Measurements from ENCODE around the gene CFAP20. TPM values are rescaled to one million over a fixed set of nuclear protein-coding genes. Genes with fewer than 3 reads are reported as not detected.
"Not testable (repeated sequence)": the region's sequence is repeated elsewhere in the genome, so short reads cannot be mapped to it uniquely, and the experiment has no call there.

Gene CFAP20
- total and polyA plus RNA-seq, 2 donors, result 28.5 to 70.0 TPM

DNA sequence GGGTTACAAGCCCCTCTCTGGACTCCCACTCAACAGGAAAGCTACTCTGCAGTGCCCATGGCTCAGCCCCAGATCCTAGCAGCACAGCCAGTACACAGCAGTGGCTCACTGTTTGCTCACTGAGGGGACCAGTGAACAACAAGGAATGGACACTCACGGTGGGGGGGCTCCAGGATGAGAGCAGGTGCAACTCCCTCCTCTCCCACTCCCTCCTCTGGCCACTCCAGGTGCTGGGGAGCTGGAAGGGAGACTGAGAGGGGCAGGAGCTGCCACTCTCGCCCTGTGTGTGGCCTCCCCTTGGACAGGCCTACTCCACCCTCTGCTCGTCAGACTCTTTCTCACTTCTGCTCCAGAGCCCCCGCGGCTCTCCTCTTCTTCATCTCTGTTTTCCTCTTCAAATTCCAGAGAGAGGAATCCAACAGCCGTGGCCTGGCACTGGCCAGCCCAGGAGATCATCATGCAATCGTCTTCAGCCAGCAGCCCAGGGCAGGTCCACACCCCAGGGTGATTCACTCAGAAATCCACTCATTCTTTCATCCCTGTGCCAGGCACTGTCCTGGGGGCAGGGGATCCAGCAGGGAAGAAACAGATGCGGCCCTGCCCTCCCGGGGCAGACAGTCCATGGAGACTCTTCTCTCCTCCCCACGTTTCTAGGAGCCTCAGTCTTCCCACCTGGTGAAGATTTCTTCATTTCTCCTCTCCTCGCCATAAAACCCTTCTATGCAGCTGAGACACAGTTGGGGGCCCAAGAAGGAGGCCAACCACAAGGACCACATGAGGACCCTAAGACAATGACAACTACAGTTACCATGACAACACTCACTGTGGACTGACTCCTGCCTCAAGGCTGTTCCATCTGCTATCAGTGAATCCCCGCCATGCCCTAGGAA is 30.7 kb downstream of the CFAP20 start:
- 93% methylated on average over 12 of the region's 12 CpGs for WGBS
- Histone ChIP-seq H3K27me3 (ENCODE audit: control insufficient read depth in 2 of 2, insufficient read depth in 1 of 2, low read length in 1 of 2) (no peaks in the 10 kb centered on the region), H3K36me3 (ENCODE audit: control insufficient read depth in 2 of 2, insufficient read depth in 2 of 2, low read length in 1 of 2) (no peaks in the 10 kb centered on the region), H3K27ac (ENCODE audit: low read depth in 1 of 2, low read length in 1 of 2) (no peak overlapping the region), H3K4me1 (ENCODE audit: control insufficient read depth in 2 of 2, insufficient read depth in 2 of 2, low read length in 2 of 2) (no peaks in the 10 kb centered on the region), H3K4me3 (ENCODE audit: low read length in 2 of 2) (no peak overlapping the region), H3K9me3 (ENCODE audit: control insufficient read depth in 2 of 2, insufficient read depth in 1 of 2, low read length in 1 of 2) (no peaks in the 10 kb centered on the region)
- DNase-seq (ENCODE audit: low read depth in 6 of 9, low spot score in 9 of 9), result no peak

DNA sequence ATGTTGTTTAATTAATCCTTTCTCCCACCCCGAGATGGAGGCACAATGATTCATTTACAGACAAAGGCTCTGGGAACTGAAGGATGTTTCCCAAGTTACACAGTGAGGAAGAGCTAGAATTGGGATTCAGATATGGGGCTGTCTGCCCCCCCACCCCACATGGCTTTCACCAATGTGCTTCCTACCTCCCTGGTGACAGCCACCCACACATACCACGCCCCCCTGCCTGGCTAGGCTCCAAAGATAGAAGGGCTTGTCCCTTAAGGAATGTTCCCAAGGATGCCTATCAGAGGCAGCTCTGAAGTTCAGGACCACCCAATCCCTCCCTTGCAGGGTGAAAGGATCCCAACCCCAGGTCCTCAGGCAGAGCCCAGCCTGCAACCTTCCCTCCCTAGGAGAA is 32.9 kb downstream of the CFAP20 start:
- 97% methylated on average over 2 of the region's 2 CpGs for WGBS
- Histone ChIP-seq H3K27me3 (ENCODE audit: control insufficient read depth in 2 of 2, insufficient read depth in 1 of 2, low read length in 1 of 2) (no peaks in the 10 kb centered on the region), H3K27ac (ENCODE audit: low read depth in 1 of 2, low read length in 1 of 2) (no peak overlapping the region), H3K9me3 (ENCODE audit: control insufficient read depth in 2 of 2, insufficient read depth in 1 of 2, low read length in 1 of 2) (no peaks in the 10 kb centered on the region), H3K4me3 (ENCODE audit: low read length in 2 of 2) (no peak overlapping the region), H3K4me1 (ENCODE audit: control insufficient read depth in 2 of 2, insufficient read depth in 2 of 2, low read length in 2 of 2) (no peaks in the 10 kb centered on the region), H3K36me3 (ENCODE audit: control insufficient read depth in 2 of 2, insufficient read depth in 2 of 2, low read length in 1 of 2) (no peaks in the 10 kb centered on the region)
- DNase-seq (ENCODE audit: low read depth in 6 of 9, low spot score in 9 of 9), result no peak

- H3K9me3 ChIP-seq (ENCODE audit: control insufficient read depth in 2 of 2, insufficient read depth in 1 of 2, low read length in 1 of 2); H3K36me3 ChIP-seq (ENCODE audit: control insufficient read depth in 2 of 2, insufficient read depth in 2 of 2, low read length in 1 of 2); H3K27me3 ChIP-seq (ENCODE audit: control insufficient read depth in 2 of 2, insufficient read depth in 1 of 2, low read length in 1 of 2); H3K27ac ChIP-seq (ENCODE audit: low read depth in 1 of 2, low read length in 1 of 2); H3K4me1 ChIP-seq (ENCODE audit: control insufficient read depth in 2 of 2, insufficient read depth in 2 of 2, low read length in 2 of 2); DNase-seq (ENCODE audit: low read depth in 6 of 9, low spot score in 9 of 9); H3K4me3 ChIP-seq (ENCODE audit: low read length in 2 of 2): not testable (repeated sequence)
- 84% methylated on average over 6 of the region's 6 CpGs for WGBS
Measured at GRCh38 chr16:58095575-58095960, 33.6 kb downstream of the CFAP20 start.

DNA sequence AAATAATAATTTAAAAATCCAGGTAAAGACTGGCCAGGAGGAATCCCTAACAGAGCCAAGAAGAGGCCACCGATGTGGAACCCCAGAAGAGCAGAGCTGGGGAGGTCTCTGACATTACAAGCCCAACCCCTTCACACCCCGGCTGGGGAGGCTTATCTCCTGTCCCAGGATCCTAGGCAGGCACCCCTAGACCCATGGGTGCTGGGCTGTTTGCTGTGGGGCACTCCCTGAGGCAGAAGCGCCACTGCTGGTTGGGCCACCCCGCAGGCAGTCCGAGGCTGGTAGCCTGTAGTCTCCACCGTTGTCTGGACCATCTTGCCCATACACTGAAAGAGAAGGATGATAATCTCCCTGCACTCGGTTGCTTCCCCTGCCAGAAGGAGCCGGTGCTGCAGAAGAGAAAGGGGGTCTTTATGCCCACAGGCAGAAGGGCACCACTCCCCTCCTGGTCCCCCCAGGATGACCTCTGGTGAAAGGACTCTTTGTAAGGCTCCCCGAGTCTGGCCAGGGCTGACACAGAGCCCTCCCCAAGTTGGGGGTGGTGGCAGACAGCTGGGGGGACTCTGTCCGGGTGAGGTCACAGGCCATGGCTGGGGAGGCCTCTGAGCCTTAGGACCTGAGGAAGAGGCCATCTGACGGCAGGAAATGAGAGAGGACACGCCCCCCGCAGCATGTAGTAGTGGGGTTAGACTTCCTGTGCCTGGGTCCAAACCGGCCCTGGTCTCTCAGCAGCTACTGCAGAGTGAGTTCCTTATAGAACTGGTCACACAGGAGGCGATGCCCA is 34.2 kb downstream of the CFAP20 start:
- DNase-seq (ENCODE audit: low read depth in 6 of 9, low spot score in 9 of 9), result no peak
- Histone ChIP-seq H3K36me3 (ENCODE audit: control insufficient read depth in 2 of 2, insufficient read depth in 2 of 2, low read length in 1 of 2) (no peaks in the 10 kb centered on the region), H3K4me1 (ENCODE audit: control insufficient read depth in 2 of 2, insufficient read depth in 2 of 2, low read length in 2 of 2) (no peaks in the 10 kb centered on the region), H3K27me3 (ENCODE audit: control insufficient read depth in 2 of 2, insufficient read depth in 1 of 2, low read length in 1 of 2) (no peaks in the 10 kb centered on the region), H3K27ac (ENCODE audit: low read depth in 1 of 2, low read length in 1 of 2) (no peak overlapping the region), H3K9me3 (ENCODE audit: control insufficient read depth in 2 of 2, insufficient read depth in 1 of 2, low read length in 1 of 2) (no peaks in the 10 kb centered on the region), H3K4me3 (ENCODE audit: low read length in 2 of 2) (no peak overlapping the region)
- 84% methylated on average over 15 of the region's 15 CpGs for WGBS

DNA sequence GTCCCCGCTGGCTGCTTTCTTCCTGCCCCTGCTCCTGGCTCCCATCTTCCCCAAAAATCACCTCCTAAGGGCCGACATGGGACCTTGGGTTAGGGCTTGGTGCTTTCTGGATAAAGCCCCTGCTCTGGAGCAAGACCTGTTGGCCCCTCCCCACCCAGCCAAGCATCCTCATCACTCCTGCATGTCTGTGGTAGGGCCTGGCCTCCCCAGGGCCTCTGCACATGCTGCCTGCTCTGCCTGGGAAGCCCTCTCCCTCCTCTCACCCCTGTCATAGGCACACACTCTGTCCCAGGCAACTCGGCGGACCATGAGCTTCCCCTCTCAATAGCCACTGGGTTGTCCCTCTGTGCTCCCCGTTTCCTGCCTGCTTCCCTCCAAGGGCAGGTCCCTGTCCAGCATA is 35.2 kb downstream of the CFAP20 start:
- no peaks in the 10 kb centered on the region for H3K36me3 ChIP-seq (ENCODE audit: control insufficient read depth in 2 of 2, insufficient read depth in 2 of 2, low read length in 1 of 2)

DNA sequence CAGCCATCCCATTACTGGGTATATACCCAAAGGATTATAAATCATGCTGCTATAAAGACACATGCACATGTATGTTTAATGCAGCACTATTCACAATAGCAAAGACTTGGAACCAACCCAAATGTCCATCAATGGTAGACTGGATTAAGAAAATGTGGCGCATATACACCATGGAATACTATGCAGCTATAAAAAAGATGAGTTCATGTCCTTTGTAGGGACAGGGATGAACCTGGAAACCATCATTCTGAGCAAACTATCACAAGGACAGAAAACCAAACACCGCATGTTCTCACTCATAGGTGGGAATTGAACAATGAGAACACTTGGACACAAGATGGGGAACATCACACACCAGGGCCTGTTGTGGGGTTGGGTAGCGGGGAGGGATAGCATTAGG is 38.8 kb downstream of the CFAP20 start:
- H3K27me3 ChIP-seq (ENCODE audit: control insufficient read depth in 2 of 2, insufficient read depth in 1 of 2, low read length in 1 of 2); H3K4me1 ChIP-seq (ENCODE audit: control insufficient read depth in 2 of 2, insufficient read depth in 2 of 2, low read length in 2 of 2); DNase-seq (ENCODE audit: low read depth in 6 of 9, low spot score in 9 of 9); H3K36me3 ChIP-seq (ENCODE audit: control insufficient read depth in 2 of 2, insufficient read depth in 2 of 2, low read length in 1 of 2); H3K9me3 ChIP-seq (ENCODE audit: control insufficient read depth in 2 of 2, insufficient read depth in 1 of 2, low read length in 1 of 2); H3K27ac ChIP-seq (ENCODE audit: low read depth in 1 of 2, low read length in 1 of 2); H3K4me3 ChIP-seq (ENCODE audit: low read length in 2 of 2): not testable (repeated sequence)
- WGBS, result 97% methylated on average over 3 of the region's 3 CpGs

More for the DNA sequence above, 35.2 kb downstream of the CFAP20 start:
- no peak for DNase-seq (ENCODE audit: low read depth in 6 of 9, low spot score in 9 of 9)
- H3K27ac ChIP-seq (ENCODE audit: low read depth in 1 of 2, low read length in 1 of 2), result no peak overlapping the region
- H3K4me3 ChIP-seq (ENCODE audit: low read length in 2 of 2), result no peak overlapping the region
- WGBS, result 96% methylated on average over 5 of the region's 5 CpGs
- H3K4me1 ChIP-seq (ENCODE audit: control insufficient read depth in 2 of 2, insufficient read depth in 2 of 2, low read length in 2 of 2), result no peaks in the 10 kb centered on the region
- H3K27me3 ChIP-seq (ENCODE audit: control insufficient read depth in 2 of 2, insufficient read depth in 1 of 2, low read length in 1 of 2), result no peaks in the 10 kb centered on the region
- no peaks in the 10 kb centered on the region for H3K9me3 ChIP-seq (ENCODE audit: control insufficient read depth in 2 of 2, insufficient read depth in 1 of 2, low read length in 1 of 2)

GRCh38 chr16:58088091-58088490 is 41.1 kb downstream of the CFAP20 start:
- 94% methylated on average over 9 of the region's 9 CpGs for WGBS

DNA sequence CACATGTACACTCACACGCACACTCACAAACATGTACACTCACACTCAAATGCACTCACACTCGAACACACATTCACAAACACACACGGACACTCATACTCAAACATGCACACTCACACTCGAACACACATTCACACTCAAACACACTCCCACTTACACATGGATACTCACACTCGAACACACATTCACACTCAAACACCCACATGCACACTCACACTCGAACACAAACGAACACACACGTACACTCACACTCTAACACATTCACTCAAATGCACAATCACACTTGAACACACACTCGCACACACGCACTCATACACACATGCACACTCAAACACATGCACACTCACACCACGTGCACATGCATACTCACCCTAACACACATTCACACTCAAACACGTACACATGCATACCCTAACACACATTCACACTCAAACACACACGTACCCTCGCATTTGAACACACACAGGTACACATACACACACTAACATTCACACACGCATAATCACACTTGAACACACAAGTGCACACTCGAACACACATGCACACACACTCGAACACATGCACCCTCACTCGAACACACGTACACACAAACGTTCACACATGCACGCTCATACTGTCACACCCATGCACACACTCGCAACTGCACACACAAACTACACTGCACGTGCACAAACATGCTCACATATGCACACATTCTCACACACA is 41.8 kb downstream of the CFAP20 start:
- H3K36me3 ChIP-seq (ENCODE audit: control insufficient read depth in 2 of 2, insufficient read depth in 2 of 2, low read length in 1 of 2), result no peaks in the 10 kb centered on the region
- DNase-seq (ENCODE audit: low read depth in 6 of 9, low spot score in 9 of 9), result no peak
- H3K4me3 ChIP-seq (ENCODE audit: low read length in 2 of 2), result no peak overlapping the region
- H3K4me1 ChIP-seq (ENCODE audit: control insufficient read depth in 2 of 2, insufficient read depth in 2 of 2, low read length in 2 of 2), result no peaks in the 10 kb centered on the region
- 98% methylated on average over 23 of the region's 23 CpGs for WGBS
- no peaks in the 10 kb centered on the region for H3K27me3 ChIP-seq (ENCODE audit: control insufficient read depth in 2 of 2, insufficient read depth in 1 of 2, low read length in 1 of 2)
- peaks cover 0 to 3% of the 10 kb centered on the region in 2 donors for H3K9me3 ChIP-seq (ENCODE audit: control insufficient read depth in 2 of 2, insufficient read depth in 1 of 2, low read length in 1 of 2)
- no peak overlapping the region for H3K27ac ChIP-seq (ENCODE audit: low read depth in 1 of 2, low read length in 1 of 2)

More at GRCh38 chr16:58088091-58088490, 41.1 kb downstream of the CFAP20 start:
- Histone ChIP-seq H3K4me1 (ENCODE audit: control insufficient read depth in 2 of 2, insufficient read depth in 2 of 2, low read length in 2 of 2) (no peaks in the 10 kb centered on the region), H3K4me3 (ENCODE audit: low read length in 2 of 2) (no peak overlapping the region), H3K36me3 (ENCODE audit: control insufficient read depth in 2 of 2, insufficient read depth in 2 of 2, low read length in 1 of 2) (no peaks in the 10 kb centered on the region), H3K9me3 (ENCODE audit: control insufficient read depth in 2 of 2, insufficient read depth in 1 of 2, low read length in 1 of 2) (peaks cover 0 to 3% of the 10 kb centered on the region in 2 donors), H3K27me3 (ENCODE audit: control insufficient read depth in 2 of 2, insufficient read depth in 1 of 2, low read length in 1 of 2) (no peaks in the 10 kb centered on the region), H3K27ac (ENCODE audit: low read depth in 1 of 2, low read length in 1 of 2) (no peak overlapping the region)
- no peak for DNase-seq (ENCODE audit: low read depth in 6 of 9, low spot score in 9 of 9)
